ENCODE data around the gene SLC17A9.

SLC17A9 gene

GRCh38 chr20:62961799-62962198 lies 9.3 kb downstream of the SLC17A9 start:
- Mint-ChIP-seq H3K4me3 (no peak overlapping the region), H3K36me3 (ENCODE audit: low read depth) (no peaks in the 10 kb centered on the region), H3K4me1 (ENCODE audit: low read depth) (peaks cover 4% of the 10 kb centered on the region), H3K27me3 (ENCODE audit: low read depth) (no peaks in the 10 kb centered on the region), H3K27ac (no peak overlapping the region), H3K9me3 (no peaks in the 10 kb centered on the region)
- DNase-seq (ENCODE audit: low spot score), result no peak

GRCh38 chr20:62962221-62962879 lies 9.8 kb downstream of the SLC17A9 start:
- Mint-ChIP-seq H3K27me3 (ENCODE audit: low read depth) (no peaks in the 10 kb centered on the region), H3K9me3 (no peaks in the 10 kb centered on the region), H3K4me3 (no peak overlapping the region), H3K36me3 (ENCODE audit: low read depth) (no peaks in the 10 kb centered on the region), H3K27ac (no peak overlapping the region), H3K4me1 (ENCODE audit: low read depth) (peaks cover 4% of the 10 kb centered on the region)
- no peak for DNase-seq (ENCODE audit: low spot score)

GRCh38 chr20:62962891-62963613 lies 10.5 kb downstream of the SLC17A9 start:
- Mint-ChIP-seq H3K27ac (no peak overlapping the region), H3K4me1 (ENCODE audit: low read depth) (peaks cover 4% of the 10 kb centered on the region), H3K4me3 (no peak overlapping the region), H3K27me3 (ENCODE audit: low read depth) (no peaks in the 10 kb centered on the region), H3K9me3 (no peaks in the 10 kb centered on the region), H3K36me3 (ENCODE audit: low read depth) (no peaks in the 10 kb centered on the region)
- no peak for DNase-seq (ENCODE audit: low spot score)

GRCh38 chr20:62963614-62964397 lies 11.3 kb downstream of the SLC17A9 start:
- Mint-ChIP-seq H3K4me3 (no peak overlapping the region), H3K27me3 (ENCODE audit: low read depth) (no peaks in the 10 kb centered on the region)
- DNase-seq (ENCODE audit: low spot score), result no peak

GRCh38 chr20:62964700-62965099 lies 12.2 kb downstream of the SLC17A9 start:
- Mint-ChIP-seq H3K4me3 (no peak overlapping the region), H3K27ac (no peak overlapping the region), H3K9me3 (no peaks in the 10 kb centered on the region), H3K27me3 (ENCODE audit: low read depth) (no peaks in the 10 kb centered on the region), H3K36me3 (ENCODE audit: low read depth) (no peaks in the 10 kb centered on the region), H3K4me1 (ENCODE audit: low read depth) (peaks cover 3% of the 10 kb centered on the region)
- no peak for DNase-seq (ENCODE audit: low spot score)

More at GRCh38 chr20:62963614-62964397, 11.3 kb downstream of the SLC17A9 start:
- peaks cover 4% of the 10 kb centered on the region for H3K4me1 Mint-ChIP-seq (ENCODE audit: low read depth)
- H3K36me3 Mint-ChIP-seq (ENCODE audit: low read depth), result no peaks in the 10 kb centered on the region
- H3K9me3 Mint-ChIP-seq, result no peaks in the 10 kb centered on the region
- no peak overlapping the region for H3K27ac Mint-ChIP-seq

- H3K9me3 Mint-ChIP-seq, result no peaks in the 10 kb centered on the region
- no peak overlapping the region for H3K27ac Mint-ChIP-seq
- DNase-seq (ENCODE audit: low spot score), result no peak
- peaks cover 2% of the 10 kb centered on the region for H3K27me3 Mint-ChIP-seq (ENCODE audit: low read depth)
- no peaks in the 10 kb centered on the region for H3K4me1 Mint-ChIP-seq (ENCODE audit: low read depth)
- H3K4me3 Mint-ChIP-seq, result no peak overlapping the region
- no peaks in the 10 kb centered on the region for H3K36me3 Mint-ChIP-seq (ENCODE audit: low read depth)
These were observed 12.9 kb downstream of the SLC17A9 start for GRCh38 chr20:62965363-62965771.

- Mint-ChIP-seq H3K27me3 (ENCODE audit: low read depth) (peaks cover 5% of the 10 kb centered on the region), H3K36me3 (ENCODE audit: low read depth) (no peaks in the 10 kb centered on the region), H3K4me1 (ENCODE audit: low read depth) (peaks cover under 1% of the 10 kb centered on the region), H3K4me3 (no peak overlapping the region), H3K9me3 (no peaks in the 10 kb centered on the region), H3K27ac (no peak overlapping the region)
- DNase-seq (ENCODE audit: low spot score), result no peak
These were observed 14.0 kb downstream of the SLC17A9 start for GRCh38 chr20:62966212-62967148.

GRCh38 chr20:62967149-62967501 lies 14.6 kb downstream of the SLC17A9 start:
- H3K9me3 Mint-ChIP-seq, result no peaks in the 10 kb centered on the region
- no peak overlapping the region for H3K27ac Mint-ChIP-seq
- H3K4me1 Mint-ChIP-seq (ENCODE audit: low read depth), result peaks cover 7% of the 10 kb centered on the region
- DNase-seq (ENCODE audit: low spot score), result no peak
- H3K36me3 Mint-ChIP-seq (ENCODE audit: low read depth), result no peaks in the 10 kb centered on the region
- no peak overlapping the region for H3K4me3 Mint-ChIP-seq
- H3K27me3 Mint-ChIP-seq (ENCODE audit: low read depth), result peaks cover 11% of the 10 kb centered on the region

- no peaks in the 10 kb centered on the region for H3K9me3 Mint-ChIP-seq
- no peak overlapping the region for H3K27ac Mint-ChIP-seq
- no peaks in the 10 kb centered on the region for H3K36me3 Mint-ChIP-seq (ENCODE audit: low read depth)
- no peak for DNase-seq (ENCODE audit: low spot score)
- H3K27me3 Mint-ChIP-seq (ENCODE audit: low read depth), result peaks cover 15% of the 10 kb centered on the region
- H3K4me3 Mint-ChIP-seq, result no peak overlapping the region
- peaks cover 11% of the 10 kb centered on the region for H3K4me1 Mint-ChIP-seq (ENCODE audit: low read depth)
These were observed 15.3 kb downstream of the SLC17A9 start for GRCh38 chr20:62967628-62968351.

- no peak for DNase-seq (ENCODE audit: low spot score)
- Mint-ChIP-seq H3K4me3 (no peak overlapping the region), H3K4me1 (ENCODE audit: low read depth) (peaks cover 11% of the 10 kb centered on the region), H3K27ac (no peak overlapping the region), H3K27me3 (ENCODE audit: low read depth) (peaks cover 23% of the 10 kb centered on the region), H3K9me3 (no peaks in the 10 kb centered on the region), H3K36me3 (ENCODE audit: low read depth) (no peaks in the 10 kb centered on the region)
These were observed 16.1 kb downstream of the SLC17A9 start for GRCh38 chr20:62968378-62969178.

- H3K4me3 Mint-ChIP-seq, result no peak overlapping the region
- H3K27ac Mint-ChIP-seq, result no peak overlapping the region
- H3K36me3 Mint-ChIP-seq (ENCODE audit: low read depth), result no peaks in the 10 kb centered on the region
- peaks cover 11% of the 10 kb centered on the region for H3K4me1 Mint-ChIP-seq (ENCODE audit: low read depth)
- H3K9me3 Mint-ChIP-seq, result no peaks in the 10 kb centered on the region
- H3K27me3 Mint-ChIP-seq (ENCODE audit: low read depth), result peaks cover 30% of the 10 kb centered on the region
- DNase-seq (ENCODE audit: low spot score), result no peak
These were observed 16.8 kb downstream of the SLC17A9 start for GRCh38 chr20:62969179-62969760.

- H3K4me1 Mint-ChIP-seq (ENCODE audit: low read depth), result peaks cover 11% of the 10 kb centered on the region
- H3K4me3 Mint-ChIP-seq, result no peak overlapping the region
- no peaks in the 10 kb centered on the region for H3K36me3 Mint-ChIP-seq (ENCODE audit: low read depth)
- no peak for DNase-seq (ENCODE audit: low spot score)
- H3K27me3 Mint-ChIP-seq (ENCODE audit: low read depth), result peaks cover 36% of the 10 kb centered on the region
- no peaks in the 10 kb centered on the region for H3K9me3 Mint-ChIP-seq
- no peak overlapping the region for H3K27ac Mint-ChIP-seq
These were observed 17.4 kb downstream of the SLC17A9 start for GRCh38 chr20:62969939-62970306.
